Panc1 (cell line): ENCODE data around the gene ZNF281. TPM values are rescaled to one million over a fixed set of nuclear protein-coding genes. Genes with fewer than 3 reads are reported as not detected.
A peak's percentile ranks its signal among the peaks of the same experiment; 100 is the strongest.

Source experiments
- ATAC-seq: fragments of 200-7000 bp; cut with Tn5 transposase; 2 replicates; pipeline ENCODE4 v1.9.1; 2020; ENCODE audit warnings: mild to moderate bottlenecking, moderate library complexity
- BruUV-seq: library from RNA; stranded (reverse); fragments of 400-500 nt; replicated peaks from 2 replicates; lab custom pipeline; 2021; lab: Mats Ljungman, UMichigan
- CTCF ChIA-PET: fragments of 300-600 bp; sonication (Branson Sonifier 250); formaldehyde crosslinking; loops from one replicate; lab custom pipeline; 2022; ENCODE audit warnings: antibody characterized with exemption; lab: Charles Lee
- POLR2A ChIA-PET: fragments of 300-600 bp; sonication (Branson Sonifier 250); formaldehyde crosslinking; loops from one replicate; lab custom pipeline; 2022; ENCODE audit warnings: antibody characterized with exemption; lab: Charles Lee
- DNase-seq: peaks from one replicate; pipeline ENCODE4 v3.0.0-alpha.2; 2010; ENCODE audit warnings: low read depth, low spot score
- H3K27ac ChIP-seq: 2 replicates; pipeline ENCODE4 v1.5.1; 2011; ENCODE audit warnings: mild to moderate bottlenecking, low read length, inconsistent platforms
- H3K27me3 ChIP-seq: fragments of 200-500 bp; sonication (Bioruptor generic); 2 replicates; pipeline ENCODE4 v1.6.0; 2014; ENCODE audit warnings: low read length, inconsistent platforms; ENCODE audit not compliant: control insufficient read depth, insufficient read depth
- H3K36me3 ChIP-seq: fragments of 200-500 bp; sonication (Bioruptor generic); 2 replicates; pipeline ENCODE4 v1.5.1; 2014; ENCODE audit warnings: inconsistent platforms, mild to moderate bottlenecking, low read length, moderate library complexity; ENCODE audit not compliant: control insufficient read depth, insufficient read depth
- H3K4me1 ChIP-seq: 2 replicates; pipeline ENCODE4 v1.5.1; 2011; ENCODE audit warnings: inconsistent platforms, mild to moderate bottlenecking, low read length, moderate library complexity; ENCODE audit not compliant: control insufficient read depth, insufficient read depth
- H3K4me3 ChIP-seq, 2 experiments: 2 replicates each; pipeline ENCODE4 v1.5.1; 2011 to 2012; ENCODE audit warnings: low read depth in 2 of 2, low read length in 2 of 2, mild to moderate bottlenecking in 2 of 2, inconsistent platforms in 1 of 2, moderate library complexity in 1 of 2
- H3K9me3 ChIP-seq: fragments of 200-500 bp; sonication (Bioruptor generic); 2 replicates; pipeline ENCODE4 v1.5.1; 2014; ENCODE audit warnings: low read depth, mild to moderate bottlenecking, inconsistent platforms, low read length, moderate library complexity; ENCODE audit not compliant: control insufficient read depth, insufficient read depth
- POLR2AphosphoS5 ChIP-seq: IDR thresholded peaks from 2 replicates; pipeline ENCODE4 v1.6.1; 2012; ENCODE audit warnings: mild to moderate bottlenecking, low read depth, low read length, moderate library complexity
- REST ChIP-seq, 2 experiments: IDR thresholded peaks; 2 replicates each; pipeline ENCODE4 v1.6.1; 2011 to 2012; ENCODE audit warnings: low read depth in 2 of 2, control low read depth in 1 of 2, low read length in 1 of 2, mild to moderate bottlenecking in 1 of 2, moderate library complexity in 1 of 2; ENCODE audit not compliant: insufficient read depth in 1 of 2
- SIN3A ChIP-seq: IDR thresholded peaks from 2 replicates; pipeline ENCODE4 v1.6.1; 2012; ENCODE audit warnings: low read depth, mild to moderate bottlenecking, low read length, moderate library complexity, borderline replicate concordance; ENCODE audit not compliant: insufficient read depth
- TCF7L2 ChIP-seq: IDR thresholded peaks from 2 replicates; pipeline ENCODE4 v1.6.1; 2011; ENCODE audit warnings: mild to moderate bottlenecking, low read depth, low read length, inconsistent platforms
- in situ Hi-C: cut with HindIII; loops from 2 replicates; pipeline ENCODE4 v1.10.0; 2016; ENCODE audit warnings: low sequenced_read_pairs, low pct_unique_long_range_greater_than_20kb
- intact Hi-C: fragments of 100-400 bp; cut with micrococcal nuclease; formaldehyde crosslinking; loops from one replicate; pipeline ENCODE4 v1.10.0; 2022; ENCODE audit not compliant: unreplicated experiment
- total RNA-seq: library from RNA; stranded (reverse); gene quantifications from one replicate; pipeline ENCODE4 v1.2.1, GENCODE V29; 2021; ENCODE audit not compliant: unreplicated experiment
- TF ChIP-seq, protein P1 (sequence below): fragments of 450-650 bp; IDR thresholded peaks from 2 replicates; pipeline ENCODE4 v1.5.1; 2017; ENCODE audit warnings: mild to moderate bottlenecking

Gene ZNF281
- total RNA-seq, 1 experiment from 2014 or later = 34.2 TPM

DNA sequence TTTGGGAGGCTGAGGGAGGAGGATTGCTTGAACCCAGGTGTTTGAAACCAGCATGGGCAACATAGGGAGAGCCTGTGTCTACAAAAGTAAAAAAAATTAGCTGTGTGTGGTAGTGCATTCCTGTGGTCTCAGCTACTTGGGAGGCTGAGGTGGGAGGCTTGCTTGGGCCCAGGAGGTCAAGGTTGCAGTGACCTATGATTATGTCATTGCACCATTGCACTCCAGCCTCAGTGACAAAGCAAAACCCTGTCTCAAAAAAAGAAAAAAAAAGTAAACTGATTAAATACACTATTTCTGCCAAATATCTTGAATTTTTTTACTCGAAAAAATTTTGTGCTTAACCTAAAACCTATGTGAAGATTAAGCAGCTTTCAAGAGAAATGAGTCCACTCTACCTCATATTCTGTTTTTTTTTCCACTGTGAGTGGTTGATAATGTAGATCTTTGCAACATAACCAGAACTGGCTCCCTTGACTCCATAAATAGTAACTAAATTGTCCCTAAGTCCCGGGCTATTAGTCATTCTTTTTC, 19.4 kb upstream of the ZNF281 start:
- no peak for DNase-seq
- peak; percentile 80 for ATAC-seq
- H3K27ac ChIP-seq = peak overlapping the region; percentile 32; the same call in 1 of the 2 replicates
- BruUV-seq = no TSS peak
- intact Hi-C loops (no loop called here), in situ Hi-C loops (no loop called here)
- H3K4me3 ChIP-seq = no peak overlapping the region
- TF ChIP-seq TCF7L2 (no peak), SIN3A (no peak), REST (IDR thresholded peaks at IDR 0.05; ENCODE audit: insufficient read depth in 1 of 2, low read depth in 2 of 2, low read length in 1 of 2) (no peak), POLR2AphosphoS5 (no peak)
- TF ChIP-seq, protein P1, sequence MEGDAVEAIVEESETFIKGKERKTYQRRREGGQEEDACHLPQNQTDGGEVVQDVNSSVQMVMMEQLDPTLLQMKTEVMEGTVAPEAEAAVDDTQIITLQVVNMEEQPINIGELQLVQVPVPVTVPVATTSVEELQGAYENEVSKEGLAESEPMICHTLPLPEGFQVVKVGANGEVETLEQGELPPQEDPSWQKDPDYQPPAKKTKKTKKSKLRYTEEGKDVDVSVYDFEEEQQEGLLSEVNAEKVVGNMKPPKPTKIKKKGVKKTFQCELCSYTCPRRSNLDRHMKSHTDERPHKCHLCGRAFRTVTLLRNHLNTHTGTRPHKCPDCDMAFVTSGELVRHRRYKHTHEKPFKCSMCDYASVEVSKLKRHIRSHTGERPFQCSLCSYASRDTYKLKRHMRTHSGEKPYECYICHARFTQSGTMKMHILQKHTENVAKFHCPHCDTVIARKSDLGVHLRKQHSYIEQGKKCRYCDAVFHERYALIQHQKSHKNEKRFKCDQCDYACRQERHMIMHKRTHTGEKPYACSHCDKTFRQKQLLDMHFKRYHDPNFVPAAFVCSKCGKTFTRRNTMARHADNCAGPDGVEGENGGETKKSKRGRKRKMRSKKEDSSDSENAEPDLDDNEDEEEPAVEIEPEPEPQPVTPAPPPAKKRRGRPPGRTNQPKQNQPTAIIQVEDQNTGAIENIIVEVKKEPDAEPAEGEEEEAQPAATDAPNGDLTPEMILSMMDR = no peak
- peaks cover 16% of the 10 kb centered on the region for H3K4me1 ChIP-seq
- H3K27me3 ChIP-seq = no peaks in the 10 kb centered on the region
- POLR2A ChIA-PET = no interaction called here
- no peaks in the 10 kb centered on the region for H3K9me3 ChIP-seq
- CTCF ChIA-PET = no interaction called here
- H3K36me3 ChIP-seq = no peaks in the 10 kb centered on the region

DNA sequence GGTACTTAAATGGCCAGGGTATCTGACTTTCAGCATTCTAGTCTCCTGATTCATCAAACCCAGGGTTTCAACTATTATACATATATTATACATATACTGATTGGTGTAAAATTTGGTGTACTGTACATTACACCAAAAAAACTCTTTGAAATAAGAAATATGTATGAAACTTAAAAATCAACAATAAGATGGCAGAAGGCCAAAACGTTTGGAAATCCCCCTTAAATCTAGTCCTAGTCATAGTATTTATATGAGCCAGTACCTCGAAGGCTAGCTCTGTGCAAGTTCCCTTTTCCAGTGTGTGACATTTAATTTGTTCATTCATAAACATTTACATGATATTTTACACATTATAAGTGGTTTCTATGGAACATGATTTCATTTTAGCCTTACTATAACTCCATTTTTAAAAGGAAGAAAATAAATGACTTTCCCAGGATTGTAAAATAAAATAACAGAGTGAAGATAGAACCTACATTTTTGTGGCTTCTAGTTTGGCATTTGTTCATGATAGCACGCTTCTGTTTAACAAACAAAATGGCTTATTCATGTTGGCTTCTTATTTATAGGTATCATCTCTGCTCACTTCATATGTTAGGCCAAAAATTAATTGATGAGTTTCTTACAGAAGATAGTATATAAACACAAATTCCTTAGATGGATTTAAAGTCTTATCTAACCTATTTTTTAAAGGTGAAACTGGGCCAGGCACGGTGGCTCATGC, 18.8 kb upstream of the ZNF281 start:
- no peaks in the 10 kb centered on the region for H3K36me3 ChIP-seq
- H3K27me3 ChIP-seq = no peaks in the 10 kb centered on the region
- ChIA-PET CTCF (no interaction called here), POLR2A (no interaction called here)
- TF ChIP-seq, protein P1 = no peak
- TF ChIP-seq TCF7L2 = no peak
- no peak for TF ChIP-seq SIN3A
- no peak for TF ChIP-seq POLR2AphosphoS5
- TF ChIP-seq REST (IDR thresholded peaks at IDR 0.05; ENCODE audit: insufficient read depth in 1 of 2, low read depth in 2 of 2, low read length in 1 of 2) = no peak
- no peak overlapping the region for H3K4me3 ChIP-seq
- peak overlapping the region; percentile 32; the same call in 1 of the 2 replicates for H3K27ac ChIP-seq
- in situ Hi-C loops = no loop called here
- ATAC-seq (peak; percentile 67), DNase-seq (no peak)
- H3K4me1 ChIP-seq = peaks cover 16% of the 10 kb centered on the region
- BruUV-seq = no TSS peak
- intact Hi-C loops = no loop called here
- no peaks in the 10 kb centered on the region for H3K9me3 ChIP-seq
